ENCODE measurements around the gene PIP5K1A. TPM values are rescaled to one million over a fixed set of nuclear protein-coding genes. Genes with fewer than 3 reads are reported as not detected.

Gene PIP5K1A
- total RNA-seq, 6 experiments from 2014 or later = 13.9 to 22.1 (median 17.2) TPM

GRCh38 chr1:151237678-151238466 is 39.5 kb downstream of the PIP5K1A start:
- Histone ChIP-seq H3K27me3 (no peaks in the 10 kb centered on the region), H3K4me1 (no peaks in the 10 kb centered on the region), H3K4me3 (no peak overlapping the region), H3K27ac (no peak overlapping the region), H3K36me3 (peaks cover 6 to 94% (median 49%) of the 10 kb centered on the region in 4 donors), H3K9me3 (no peaks in the 10 kb centered on the region)
- 74% methylated on average over 4 of the region's 4 CpGs for WGBS (ENCODE audit: insufficient coverage, low coverage, low lambda C conversion rate, missing lambda C conversion rate)
- ATAC-seq (no peak), DNase-seq (no peak)
- TF ChIP-seq POLR2A (IDR thresholded peaks at IDR 0.05) = no peak
- TF ChIP-seq, protein P1, sequence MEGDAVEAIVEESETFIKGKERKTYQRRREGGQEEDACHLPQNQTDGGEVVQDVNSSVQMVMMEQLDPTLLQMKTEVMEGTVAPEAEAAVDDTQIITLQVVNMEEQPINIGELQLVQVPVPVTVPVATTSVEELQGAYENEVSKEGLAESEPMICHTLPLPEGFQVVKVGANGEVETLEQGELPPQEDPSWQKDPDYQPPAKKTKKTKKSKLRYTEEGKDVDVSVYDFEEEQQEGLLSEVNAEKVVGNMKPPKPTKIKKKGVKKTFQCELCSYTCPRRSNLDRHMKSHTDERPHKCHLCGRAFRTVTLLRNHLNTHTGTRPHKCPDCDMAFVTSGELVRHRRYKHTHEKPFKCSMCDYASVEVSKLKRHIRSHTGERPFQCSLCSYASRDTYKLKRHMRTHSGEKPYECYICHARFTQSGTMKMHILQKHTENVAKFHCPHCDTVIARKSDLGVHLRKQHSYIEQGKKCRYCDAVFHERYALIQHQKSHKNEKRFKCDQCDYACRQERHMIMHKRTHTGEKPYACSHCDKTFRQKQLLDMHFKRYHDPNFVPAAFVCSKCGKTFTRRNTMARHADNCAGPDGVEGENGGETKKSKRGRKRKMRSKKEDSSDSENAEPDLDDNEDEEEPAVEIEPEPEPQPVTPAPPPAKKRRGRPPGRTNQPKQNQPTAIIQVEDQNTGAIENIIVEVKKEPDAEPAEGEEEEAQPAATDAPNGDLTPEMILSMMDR (IDR thresholded peaks at IDR 0.05) = no peak
- intact Hi-C loops (cut with DNase I) = no loop called here

GRCh38 chr1:151238467-151238739 is 40.1 kb downstream of the PIP5K1A start:
- 92% methylated on average over 1 of the region's 1 CpG for WGBS (ENCODE audit: insufficient coverage, low coverage, low lambda C conversion rate, missing lambda C conversion rate)
- H3K4me1 ChIP-seq = no peaks in the 10 kb centered on the region

DNA sequence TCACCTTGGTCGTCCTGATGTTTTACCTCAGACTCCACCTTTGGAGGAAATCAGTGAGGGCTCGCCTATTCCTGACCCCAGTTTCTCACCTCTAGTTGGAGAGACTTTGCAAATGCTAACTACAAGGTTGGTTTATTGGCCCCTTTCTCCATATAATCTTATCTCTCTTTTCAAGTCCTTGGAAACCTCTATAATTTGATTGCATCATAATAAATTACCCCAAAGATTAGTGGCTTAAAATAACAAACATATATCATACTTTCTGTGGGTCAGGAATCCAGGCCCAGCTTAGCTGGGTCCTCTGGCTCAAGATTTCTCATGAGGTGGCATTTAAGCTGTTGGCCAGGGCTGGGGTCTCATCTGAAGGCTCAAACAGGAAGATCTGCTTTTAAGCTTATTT is 44.1 kb downstream of the PIP5K1A start:
- no peak overlapping the region for H3K4me3 ChIP-seq
- H3K9me3 ChIP-seq = no peaks in the 10 kb centered on the region
- 100% methylated on average over 2 of the region's 2 CpGs for WGBS (ENCODE audit: insufficient coverage, low coverage, low lambda C conversion rate, missing lambda C conversion rate)
- DNase-seq (no peak), ATAC-seq (no peak)
- TF ChIP-seq, protein P1 (IDR thresholded peaks at IDR 0.05) = no peak
- no peak for TF ChIP-seq POLR2A (IDR thresholded peaks at IDR 0.05)
- H3K27ac ChIP-seq = no peak overlapping the region
- H3K27me3 ChIP-seq = no peaks in the 10 kb centered on the region
- no peaks in the 10 kb centered on the region for H3K4me1 ChIP-seq
- intact Hi-C loops (cut with DNase I) = no loop called here
- peaks cover 6 to 95% (median 48%) of the 10 kb centered on the region in 4 donors for H3K36me3 ChIP-seq

More at GRCh38 chr1:151238467-151238739, 40.1 kb downstream of the PIP5K1A start:
- TF ChIP-seq, protein P1 (IDR thresholded peaks at IDR 0.05) = no peak
- no peak for TF ChIP-seq POLR2A (IDR thresholded peaks at IDR 0.05)
- Histone ChIP-seq H3K27ac (no peak overlapping the region), H3K4me3 (no peak overlapping the region), H3K36me3 (peaks cover 6 to 94% (median 51%) of the 10 kb centered on the region in 4 donors), H3K9me3 (no peaks in the 10 kb centered on the region), H3K27me3 (no peaks in the 10 kb centered on the region)
- intact Hi-C loops (cut with DNase I) = no loop called here
- ATAC-seq (no peak), DNase-seq (no peak)

DNA sequence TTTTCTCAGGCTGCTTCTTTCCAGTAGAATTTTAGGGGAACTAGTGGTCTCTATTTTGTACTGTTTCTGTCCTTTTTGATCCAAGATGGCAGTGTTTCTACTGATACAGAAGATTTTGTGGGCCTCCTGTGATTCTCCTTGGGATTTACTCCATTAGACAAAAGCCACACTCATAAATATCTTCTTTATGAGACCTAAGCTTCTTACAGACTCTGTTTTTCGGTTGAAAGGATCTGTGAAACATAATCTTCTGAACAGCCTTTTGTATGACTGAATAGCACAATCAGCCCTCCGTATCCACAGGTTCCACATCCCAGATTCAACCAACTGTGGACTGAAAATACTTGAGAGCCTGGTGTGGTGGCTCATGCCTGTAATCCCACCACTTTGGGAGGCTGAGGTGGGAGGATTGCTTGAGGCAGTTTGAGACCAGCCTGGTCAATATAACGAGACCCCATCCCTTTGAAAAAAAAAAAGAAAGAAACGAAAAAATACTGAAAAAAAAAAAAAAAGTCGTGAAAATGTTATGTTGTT is 45.4 kb downstream of the PIP5K1A start:
- intact Hi-C loops (cut with DNase I) = no loop called here
- Histone ChIP-seq H3K36me3 (peaks cover 7 to 95% (median 51%) of the 10 kb centered on the region in 4 donors), H3K4me3 (no peak overlapping the region), H3K27ac (no peak overlapping the region), H3K9me3 (no peaks in the 10 kb centered on the region), H3K27me3 (no peaks in the 10 kb centered on the region), H3K4me1 (no peaks in the 10 kb centered on the region)
- TF ChIP-seq POLR2A (IDR thresholded peaks at IDR 0.05) = no peak
- TF ChIP-seq, protein P1 (IDR thresholded peaks at IDR 0.05) = no peak
- DNase-seq = no peak
- no peak for ATAC-seq
- WGBS (ENCODE audit: insufficient coverage, low coverage, low lambda C conversion rate, missing lambda C conversion rate) = 83% methylated on average over 4 of the region's 5 CpGs

All from right lobe of liver (tissue), 6 donors.